Lower leg skin (tissue), 4 donors: ENCODE measurements around the gene ADAMTS17. TPM values are rescaled to one million over a fixed set of nuclear protein-coding genes. Genes with fewer than 3 reads are reported as not detected.

Experiments used
- DNase-seq, 2 donors: peaks; one replicate each; pipeline ENCODE4 v3.0.0-alpha.2; 2019; ENCODE audit warnings: low spot score in 2 of 2
- H3K4me3 ChIP-seq: fragments of 200-600 bp; sonication (generic); 2 replicates; pipeline ENCODE4 v1.5.1; 2017; ENCODE audit warnings: mild to moderate bottlenecking, low read depth; ENCODE audit not compliant: poor library complexity, severe bottlenecking
- POLR2A ChIP-seq, 2 donors: fragments of 450-650 bp; IDR thresholded peaks; one replicate each; pipeline ENCODE4 v1.6.1; 2016 to 2017; ENCODE audit warnings: antibody characterized with exemption in 2 of 2, mild to moderate bottlenecking in 1 of 2, moderate library complexity in 1 of 2
- WGBS, 2 donors: methylation state at CpG; one replicate each; pipeline ENCODE4 v1.1.5; 2018; 5-methylcytosine and 5-hydroxymethylcytosine counted together
- intact Hi-C: fragments of 100-400 bp; cut with DNase I; formaldehyde crosslinking; loops from one replicate; pipeline ENCODE4 v1.15.0; 2023; ENCODE audit warnings: low total_unique reads
- total RNA-seq, 4 donors: library from RNA; depleted of rRNA; stranded (reverse); fragments of >200 nt; gene quantifications; one replicate each; pipeline ENCODE4 v1.1.0, GENCODE V29; 2016
- TF ChIP-seq, protein P1 (sequence below), 3 donors: fragments of 450-650 bp; IDR thresholded peaks; one replicate each; pipeline ENCODE4 v1.5.1; 2016; ENCODE audit warnings: antibody characterized with exemption in 3 of 3, mild to moderate bottlenecking in 3 of 3, moderate library complexity in 2 of 3

The ADAMTS17 gene
- total RNA-seq, 4 donors from 2014 or later = 3.5 to 7.8 (median 3.9) TPM

DNA sequence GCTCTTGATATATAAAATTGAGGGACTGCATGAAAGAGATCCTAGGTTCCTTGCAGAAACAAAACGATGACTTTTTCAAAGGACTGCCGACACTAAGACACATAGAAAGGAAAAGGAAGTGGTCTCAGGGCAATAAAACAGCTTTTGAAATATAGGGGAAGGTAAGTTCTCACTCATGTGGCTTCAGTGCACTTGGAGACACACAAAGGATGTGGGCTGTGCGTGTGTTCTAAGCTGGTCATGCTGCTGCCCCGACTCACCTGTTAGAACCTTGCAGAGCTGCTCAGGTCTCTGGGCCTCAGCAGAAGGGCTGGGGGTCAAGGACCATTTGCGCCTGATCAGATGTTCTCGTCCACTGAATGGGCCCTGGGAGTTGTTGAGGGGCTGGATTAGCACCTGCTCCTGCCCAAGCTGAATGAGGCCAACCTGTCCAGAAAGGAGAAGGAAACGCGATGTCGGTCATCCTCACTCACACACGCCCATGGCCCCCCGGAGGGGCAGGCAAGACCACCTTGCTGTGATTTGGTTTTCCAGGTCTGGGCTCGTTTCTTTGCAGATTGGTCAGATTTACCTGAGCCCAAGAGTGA, 11.1 kb downstream of the ADAMTS17 start:
- intact Hi-C loops = loop anchor here (10.0 kb wide), 1 partner anchor 126 kb away; no protein-coding TSS in a partner anchor
- WGBS, 2 donors = 82 to 91% methylated on average over 12 of the region's 12 CpGs
- no peak overlapping the region for H3K4me3 ChIP-seq
- DNase-seq = peak in 1 of 2 donors; percentile 58
- TF ChIP-seq POLR2A (IDR thresholded peaks at IDR 0.05) = no peak
- TF ChIP-seq, protein P1, sequence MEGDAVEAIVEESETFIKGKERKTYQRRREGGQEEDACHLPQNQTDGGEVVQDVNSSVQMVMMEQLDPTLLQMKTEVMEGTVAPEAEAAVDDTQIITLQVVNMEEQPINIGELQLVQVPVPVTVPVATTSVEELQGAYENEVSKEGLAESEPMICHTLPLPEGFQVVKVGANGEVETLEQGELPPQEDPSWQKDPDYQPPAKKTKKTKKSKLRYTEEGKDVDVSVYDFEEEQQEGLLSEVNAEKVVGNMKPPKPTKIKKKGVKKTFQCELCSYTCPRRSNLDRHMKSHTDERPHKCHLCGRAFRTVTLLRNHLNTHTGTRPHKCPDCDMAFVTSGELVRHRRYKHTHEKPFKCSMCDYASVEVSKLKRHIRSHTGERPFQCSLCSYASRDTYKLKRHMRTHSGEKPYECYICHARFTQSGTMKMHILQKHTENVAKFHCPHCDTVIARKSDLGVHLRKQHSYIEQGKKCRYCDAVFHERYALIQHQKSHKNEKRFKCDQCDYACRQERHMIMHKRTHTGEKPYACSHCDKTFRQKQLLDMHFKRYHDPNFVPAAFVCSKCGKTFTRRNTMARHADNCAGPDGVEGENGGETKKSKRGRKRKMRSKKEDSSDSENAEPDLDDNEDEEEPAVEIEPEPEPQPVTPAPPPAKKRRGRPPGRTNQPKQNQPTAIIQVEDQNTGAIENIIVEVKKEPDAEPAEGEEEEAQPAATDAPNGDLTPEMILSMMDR (IDR thresholded peaks at IDR 0.05) = no peak

DNA sequence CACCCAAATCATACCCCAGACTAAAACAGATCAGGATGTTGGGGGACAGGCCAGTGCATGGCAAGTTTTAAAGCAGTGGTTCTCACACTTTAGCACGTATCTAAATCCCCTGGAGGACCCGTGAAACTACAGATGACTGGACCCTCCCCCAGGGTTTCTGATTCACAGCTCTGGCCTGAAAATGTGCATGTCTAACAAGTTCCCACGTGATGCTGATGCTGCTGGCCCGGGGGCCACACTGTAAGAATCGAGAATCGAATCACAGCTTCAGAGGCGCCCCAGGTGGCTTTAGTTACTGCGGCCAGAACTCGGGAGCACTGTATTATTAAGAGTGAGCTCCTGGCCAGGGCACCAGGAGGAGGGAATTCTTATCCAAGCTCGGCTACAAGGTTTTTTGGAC, 11.6 kb downstream of the ADAMTS17 start:
- peak in 1 of 2 donors; percentile 50 for DNase-seq
- WGBS, 2 donors = 73% methylated on average over 10 of the region's 10 CpGs
- H3K4me3 ChIP-seq = no peak overlapping the region
- TF ChIP-seq, protein P1 (IDR thresholded peaks at IDR 0.05) = no peak
- TF ChIP-seq POLR2A (IDR thresholded peaks at IDR 0.05) = no peak
- intact Hi-C loops = loop anchor here (10.0 kb wide), 1 partner anchor 125 kb away; no protein-coding TSS in a partner anchor

DNA sequence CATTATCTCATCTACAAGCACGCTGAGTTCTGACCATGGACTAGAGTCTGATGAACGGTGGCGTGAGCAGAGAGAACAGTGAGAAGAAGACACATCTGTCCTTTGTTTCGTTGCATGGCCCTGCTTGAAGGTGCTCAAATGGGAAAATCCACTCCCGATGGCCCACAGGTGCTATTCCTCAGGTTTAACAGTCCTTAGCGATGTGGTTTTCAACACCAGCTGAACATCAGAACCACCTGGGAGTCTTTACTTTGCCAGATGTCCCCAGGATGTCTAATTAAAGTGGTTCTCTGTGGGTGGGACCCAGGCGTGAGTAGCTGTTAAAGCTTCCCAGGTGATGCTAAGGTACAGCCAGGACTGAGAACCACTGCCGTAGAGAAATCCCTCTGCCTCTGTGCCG, 13.0 kb downstream of the ADAMTS17 start:
- intact Hi-C loops = no loop called here
- DNase-seq = no peak
- 73 to 75% methylated on average over 9 of the region's 9 CpGs for WGBS, 2 donors
- no peak overlapping the region for H3K4me3 ChIP-seq
- TF ChIP-seq POLR2A (IDR thresholded peaks at IDR 0.05) = no peak
- TF ChIP-seq, protein P1 (IDR thresholded peaks at IDR 0.05) = no peak

- intact Hi-C loops = no loop called here
- DNase-seq = peak in 1 of 2 donors; percentile 54
- H3K4me3 ChIP-seq = no peak overlapping the region
- 93 to 98% methylated on average over 4 of the region's 4 CpGs for WGBS, 2 donors
- TF ChIP-seq, protein P1 (IDR thresholded peaks at IDR 0.05) = no peak
- TF ChIP-seq POLR2A (IDR thresholded peaks at IDR 0.05) = no peak
These were observed 22.9 kb downstream of the ADAMTS17 start for GRCh38 chr15:100318880-100319279.

GRCh38 chr15:100314809-100315400, 26.9 kb downstream of the ADAMTS17 start:
- no peak overlapping the region for H3K4me3 ChIP-seq
- TF ChIP-seq POLR2A (IDR thresholded peaks at IDR 0.05) = no peak
- TF ChIP-seq, protein P1 (IDR thresholded peaks at IDR 0.05) = no peak
- intact Hi-C loops = no loop called here
- WGBS, 2 donors = 89 to 93% methylated on average over 16 of the region's 16 CpGs
- DNase-seq = peak in 1 of 2 donors; percentile 67
